K562 (cell line): Measurements from ENCODE around the gene CIAO3. TPM values are rescaled to one million over a fixed set of nuclear protein-coding genes. Genes with fewer than 3 reads are reported as not detected.
A peak's percentile ranks its signal among the peaks of the same experiment; 100 is the strongest.

Experiments
- ATF1 ChIP-seq, 2 experiments: fragments of 450-650 bp in 1 of 2; IDR thresholded peaks; 2 replicates each; pipeline ENCODE4 v1.6.1; 2016; ENCODE audit warnings: missing compliant biosample characterization in 1 of 2, missing genetic modification characterization in 1 of 2
- CBX2 ChIP-seq: fragments of 200-600 bp; sonication (generic); IDR thresholded peaks from one replicate; pipeline ENCODE4 v1.6.1; 2012; ENCODE audit warnings: mild to moderate bottlenecking, low read length, inconsistent platforms; ENCODE audit not compliant: insufficient read depth, poor library complexity, severe bottlenecking
- EGR1 ChIP-seq: fragments of 450-650 bp; conservative IDR thresholded peaks from 2 replicates; pipeline ENCODE4 v1.6.1; 2017; ENCODE audit warnings: mild to moderate bottlenecking
- ESRRA ChIP-seq: fragments of 450-650 bp; IDR thresholded peaks from 2 replicates; pipeline ENCODE4 v1.6.1; 2014; ENCODE audit warnings: low read depth, mild to moderate bottlenecking, moderate library complexity, borderline replicate concordance
- GMEB1 ChIP-seq: fragments of 250-450 bp; sonication (Bioruptor Pico); IDR thresholded peaks from 2 replicates; pipeline ENCODE4 v1.4.0; 2020; ENCODE audit warnings: mild to moderate bottlenecking
- HINFP ChIP-seq: fragments of 450-650 bp; conservative IDR thresholded peaks from 2 replicates; pipeline ENCODE4 v1.6.1; 2016; ENCODE audit warnings: missing genetic modification characterization, low read depth, mild to moderate bottlenecking, control low read depth, missing compliant biosample characterization
- HMGN3 ChIP-seq: IDR thresholded peaks from 2 replicates; pipeline ENCODE4 v1.6.1; 2011; ENCODE audit warnings: borderline replicate concordance, low read depth, mild to moderate bottlenecking, mixed read lengths, low read length; ENCODE audit not compliant: insufficient read length; ENCODE audit errors: extremely low read depth
- JUN ChIP-seq, 2 experiments: sonication (generic) in 1 of 2; formaldehyde crosslinking in 1 of 2; IDR thresholded peaks; 2 replicates each; pipeline versions ENCODE4 v1.6.1 to v1.8.0; 2012 to 2022; ENCODE audit warnings: borderline replicate concordance in 2 of 2, mild to moderate bottlenecking in 2 of 2, improper control_type of control experiment in 1 of 2, low read depth in 1 of 2, low read length in 1 of 2, missing genetic modification reagents in 1 of 2
- KAT7 ChIP-seq: sonication (generic); formaldehyde crosslinking; IDR thresholded peaks from 2 replicates; pipeline ENCODE4 v1.8.0; 2022; ENCODE audit warnings: missing genetic modification reagents, mild to moderate bottlenecking, borderline replicate concordance
- MAX ChIP-seq: sonication (generic); formaldehyde crosslinking; IDR thresholded peaks from 2 replicates; pipeline ENCODE4 v1.9.0; 2022; ENCODE audit warnings: mild to moderate bottlenecking, missing genetic modification reagents
- MLX ChIP-seq, 2 experiments: fragments of 450-650 bp in 1 of 2; sonication (generic) in 1 of 2; formaldehyde crosslinking; conservative IDR thresholded peaks; 2 replicates each; pipeline versions ENCODE4 v1.4.0 to v1.8.1; 2020 to 2022; ENCODE audit warnings: mild to moderate bottlenecking in 1 of 2, missing genetic modification reagents in 1 of 2
- MTA3 ChIP-seq: fragments of 450-650 bp; formaldehyde crosslinking; IDR thresholded peaks from 2 replicates; pipeline ENCODE4 v1.6.1; 2017; ENCODE audit warnings: mild to moderate bottlenecking, borderline replicate concordance
- NRF1 ChIP-seq, 2 experiments: fragments of 450-650 bp; IDR thresholded peaks in 1 of 2; conservative IDR thresholded peaks in 1 of 2; 2 replicates each; pipeline ENCODE4 v1.6.1; 2014; ENCODE audit warnings: mild to moderate bottlenecking in 2 of 2
- SRF ChIP-seq, 2 experiments: fragments of 250-450, 450-650 bp in 1 of 2; sonication (Bioruptor Pico) in 1 of 2; sonication (generic) in 1 of 2; formaldehyde crosslinking; IDR thresholded peaks; 2 replicates each; pipeline versions ENCODE4 v1.5.0 to v1.5.1; 2020 to 2022; ENCODE audit warnings: mild to moderate bottlenecking in 1 of 2, missing genetic modification reagents in 1 of 2
- SRSF7 ChIP-seq: fragments of 200-400 bp; formaldehyde crosslinking; optimal IDR thresholded peaks from 2 replicates; pipeline ENCODE3; 2017; ENCODE audit warnings: mild to moderate bottlenecking, low read depth, low read length
- ZNF24 ChIP-seq: fragments of 450-650 bp; IDR thresholded peaks from 2 replicates; pipeline ENCODE4 v1.6.1; 2016
- polyA plus RNA-seq, 8 experiments: library from polyadenylated mRNA; depleted of rRNA in 4 of 8; stranded (reverse) in 5 of 8; unstranded in 3 of 8; fragments of >200 nt; fragmentation: Nextera tagmentation in 2 of 8; fragmentation: Illumina TruSeq in 1 of 8; extraction: Ambion mirVana in 2 of 8; extraction: Trizol in 1 of 8; gene quantifications; 2 replicates each; pipeline versions ENCODE4 v1.2.1 to v1.2.3, GENCODE V29; 2011 to 2014; ENCODE audit warnings: inconsistent platforms in 1 of 8, missing spikeins in 1 of 8
- total RNA-seq, 7 experiments: library from RNA; depleted of rRNA in 6 of 7; stranded (reverse); fragments of >200 nt in 6 of 7; fragmentation: Illumina TruSeq in 2 of 7; extraction: Trizol in 2 of 7; gene quantifications; 2 replicates each; pipeline versions ENCODE4 v1.2.1 to v1.2.3, GENCODE V29; 2011 to 2021; ENCODE audit warnings: low replicate concordance in 1 of 7

The CIAO3 gene
- total and polyA plus RNA-seq, 9 of the 15 experiments (the other 6 are each of a cell fraction or from before 2014, with no cell fraction given): 2.2 to 35.6 (median 18.7) TPM

GRCh38 chr16:695355-696089 is 45.3 kb downstream of the CIAO3 start (continued):
- peak; percentile 99 for TF ChIP-seq MAX (CRISPR knock-in tag)
- TF ChIP-seq SRF (CRISPR knock-in tag; IDR thresholded peaks at IDR 0.05): no peak
- TF ChIP-seq JUN (IDR thresholded peaks at IDR 0.05; ENCODE audit: borderline replicate concordance, low read depth, low read length): no peak
- peak; percentile 92 for TF ChIP-seq JUN (CRISPR knock-in tag; IDR thresholded peaks at IDR 0.05; ENCODE audit: borderline replicate concordance)
- peak; percentile 82; the same call in 1 of the 2 replicates for TF ChIP-seq MTA3
- no peak for TF ChIP-seq SRSF7
- TF ChIP-seq HINFP (tag): no peak
- peak; percentile 18 for TF ChIP-seq HMGN3
- TF ChIP-seq ATF1 (CRISPR knock-in tag; IDR thresholded peaks at IDR 0.05): no peak
- peak; percentile 74 for TF ChIP-seq ATF1 (tag; IDR thresholded peaks at IDR 0.05)
- TF ChIP-seq ESRRA: peak; percentile 70
- no peak for TF ChIP-seq KAT7 (CRISPR knock-in tag)
- peak; percentile 84 to 88 for TF ChIP-seq NRF1 (conservative IDR thresholded peaks at IDR 0.05 in 1 of 2, IDR thresholded peaks at IDR 0.05 in 1 of 2)
- TF ChIP-seq ZNF24: 0 out of 2 replicates have a peak, but pooled peaks have one; percentile 31
- peak; percentile 31; the same call in 1 of the 2 replicates for TF ChIP-seq EGR1
- peak; percentile 39; the same call in 1 of the 2 replicates for TF ChIP-seq GMEB1 (CRISPR knock-in tag)
- peak in 1 of 2 experiments; percentile 96; a peak in 2 of 4 replicates for TF ChIP-seq MLX (CRISPR knock-in tag; conservative IDR thresholded peaks at IDR 0.05)
- no peak for TF ChIP-seq CBX2
